B cell (primary cell): ENCODE data around the gene S100A1. TPM values are rescaled to one million over a fixed set of nuclear protein-coding genes. Genes with fewer than 3 reads are reported as not detected.

Source experiments
- ATAC-seq: fragments of 200-7000 bp; cut with Tn5 transposase; one replicate; pipeline ENCODE4 v1.10.0; 2021; ENCODE audit warnings: low read depth, mild to moderate bottlenecking, moderate number of reproducible peaks, moderate library complexity
- CTCF ChIA-PET: fragments of 350-600 bp; sonication (Branson Sonifier 250); formaldehyde crosslinking; loops from one replicate; lab custom pipeline; 2021; ENCODE audit warnings: antibody characterized with exemption, inconsistent platforms; lab: Charles Lee
- POLR2A ChIA-PET: fragments of 350-600 bp; sonication (Branson Sonifier 250); formaldehyde crosslinking; loops from one replicate; lab custom pipeline; 2021; ENCODE audit warnings: antibody characterized with exemption; lab: Charles Lee
- DNase-seq: peaks from one replicate; pipeline ENCODE4 v3.0.0; 2013
- H2AFZ ChIP-seq: 2 replicates; pipeline ENCODE4 v1.6.1; 2012; ENCODE audit warnings: mild to moderate bottlenecking, low read depth, low read length; ENCODE audit not compliant: insufficient read depth, poor library complexity, severe bottlenecking
- H3K27ac ChIP-seq, 2 donors: 1 replicate in 1 of 2; 2 replicates in 1 of 2; pipeline ENCODE4 v1.5.1; 2012 to 2013; ENCODE audit warnings: low read length in 2 of 2, mild to moderate bottlenecking in 2 of 2, moderate library complexity in 1 of 2
- H3K27me3 ChIP-seq, 4 experiments: fragments of 200-600 bp in 1 of 4; sonication (generic) in 1 of 4; replicated peaks in 1 of 4; 1 replicate in 2 of 4; 2 replicates in 2 of 4; pipeline versions ENCODE4 v1.6.1 to v1.7.0; 2013 to 2016; ENCODE audit warnings: low read length in 3 of 4, mild to moderate bottlenecking in 2 of 4, mixed read lengths in 1 of 4, moderate library complexity in 1 of 4; ENCODE audit not compliant: insufficient read depth in 4 of 4, control insufficient read depth in 3 of 4; ENCODE audit errors: control extremely low read depth in 1 of 4
- H3K36me3 ChIP-seq, 2 experiments: replicated peaks in 1 of 2; 1 replicate in 1 of 2; 2 replicates in 1 of 2; pipeline versions ENCODE4 v1.6.1 to v1.7.1; 2013; ENCODE audit warnings: low read length in 1 of 2; ENCODE audit not compliant: insufficient read depth in 2 of 2, control insufficient read depth in 1 of 2; ENCODE audit errors: control extremely low read depth in 1 of 2, extremely low read depth in 1 of 2
- H3K4me1 ChIP-seq, 2 donors: fragments of 200-600 bp in 1 of 2; sonication (generic) in 1 of 2; 1 replicate in 1 of 2; 2 replicates in 1 of 2; pipeline versions ENCODE4 v1.5.1 to v1.6.1; 2013 to 2017; ENCODE audit warnings: low read length in 2 of 2; ENCODE audit not compliant: control insufficient read depth in 2 of 2, insufficient read depth in 2 of 2
- H3K4me2 ChIP-seq: replicated peaks from 2 replicates; pipeline ENCODE3; 2012; ENCODE audit warnings: mild to moderate bottlenecking, low read depth, low read length; ENCODE audit not compliant: poor library complexity, severe bottlenecking
- H3K4me3 ChIP-seq, 5 experiments: fragments of 200-600 bp in 1 of 5; sonication (generic) in 1 of 5; 1 replicate in 3 of 5; 2 replicates in 2 of 5; pipeline versions ENCODE4 v1.5.1 to v1.7.0; 2011 to 2016; ENCODE audit warnings: low read length in 4 of 5, mild to moderate bottlenecking in 4 of 5, low read depth in 2 of 5, control low read depth in 1 of 5, moderate library complexity in 1 of 5; ENCODE audit not compliant: insufficient read depth in 1 of 5; ENCODE audit errors: control extremely low read depth in 1 of 5, extremely low read depth in 1 of 5
- H3K79me2 ChIP-seq: fragments of 200-600 bp; sonication (generic); one replicate; pipeline ENCODE4 v1.6.0; 2016; ENCODE audit warnings: low read length; ENCODE audit not compliant: control insufficient read depth, insufficient read depth
- H3K9ac ChIP-seq: fragments of 200-600 bp; sonication (generic); 2 replicates; pipeline ENCODE4 v1.6.1; 2017; ENCODE audit warnings: mild to moderate bottlenecking, low read length, moderate library complexity
- H3K9me3 ChIP-seq, 3 donors: one replicate each; pipeline versions ENCODE4 v1.6.1 to v1.7.1; 2013; ENCODE audit warnings: low read length in 2 of 3; ENCODE audit not compliant: control insufficient read depth in 2 of 3, insufficient read depth in 1 of 3; ENCODE audit errors: control extremely low read depth in 1 of 3
- H4K20me1 ChIP-seq: 2 replicates; pipeline ENCODE4 v1.6.0; 2012; ENCODE audit warnings: mild to moderate bottlenecking, low read length; ENCODE audit not compliant: insufficient read depth, control insufficient read depth, poor library complexity, severe bottlenecking
- H3K27ac Mint-ChIP-seq: one replicate; pipeline ENCODE4 v1.8.0; 2021; ENCODE audit warnings: mixed read lengths
- H3K27me3 Mint-ChIP-seq: one replicate; pipeline ENCODE4 v1.8.0; 2021; ENCODE audit warnings: mixed read lengths
- H3K4me1 Mint-ChIP-seq: one replicate; pipeline ENCODE4 v1.8.0; 2021; ENCODE audit warnings: mixed read lengths
- H3K4me3 Mint-ChIP-seq: one replicate; pipeline ENCODE4 v1.8.0; 2021; ENCODE audit warnings: mixed read lengths
- H3K9me3 Mint-ChIP-seq: one replicate; pipeline ENCODE4 v1.8.0; 2022; ENCODE audit warnings: mixed read lengths; ENCODE audit not compliant: insufficient read depth
- EZH2 ChIP-seq: IDR thresholded peaks from 2 replicates; pipeline ENCODE4 v1.6.1; 2012; ENCODE audit warnings: borderline replicate concordance, low read depth, mild to moderate bottlenecking, moderate library complexity, low read length; ENCODE audit not compliant: insufficient read depth, poor library complexity, severe bottlenecking
- WGBS: methylation state at CpG from one replicate; pipeline ENCODE4 v1.1.5; 2013; ENCODE audit warnings: missing lambda C conversion rate; ENCODE audit not compliant: insufficient coverage; 5-methylcytosine and 5-hydroxymethylcytosine counted together
- intact Hi-C: fragments of 100-400 bp; cut with micrococcal nuclease; formaldehyde crosslinking; loops from one replicate; pipeline ENCODE4 v1.10.0; 2022
- polyA plus RNA-seq: library from polyadenylated mRNA; depleted of rRNA; stranded (reverse); fragments of >200 nt; gene quantifications from 2 replicates; pipeline ENCODE4 v1.2.3, GENCODE V29; 2012
- total RNA-seq, 2 donors: library from RNA; stranded (reverse); fragments of 120-200 nt in 1 of 2; gene quantifications; 1 replicate in 1 of 2; 2 replicates in 1 of 2; pipeline versions ENCODE4 v1.2.3 to v1.2.4, GENCODE V29; 2013 to 2022
- TF ChIP-seq, protein P1 (sequence below): fragments of 200-600 bp; IDR thresholded peaks from one replicate; pipeline ENCODE4 v1.8.0; 2022; ENCODE audit warnings: antibody characterized with exemption, mild to moderate bottlenecking

Gene S100A1
- total and polyA plus RNA-seq, 2 donors (not counting 1 experiment from before 2014, with no cell fraction given), result not detected

DNA sequence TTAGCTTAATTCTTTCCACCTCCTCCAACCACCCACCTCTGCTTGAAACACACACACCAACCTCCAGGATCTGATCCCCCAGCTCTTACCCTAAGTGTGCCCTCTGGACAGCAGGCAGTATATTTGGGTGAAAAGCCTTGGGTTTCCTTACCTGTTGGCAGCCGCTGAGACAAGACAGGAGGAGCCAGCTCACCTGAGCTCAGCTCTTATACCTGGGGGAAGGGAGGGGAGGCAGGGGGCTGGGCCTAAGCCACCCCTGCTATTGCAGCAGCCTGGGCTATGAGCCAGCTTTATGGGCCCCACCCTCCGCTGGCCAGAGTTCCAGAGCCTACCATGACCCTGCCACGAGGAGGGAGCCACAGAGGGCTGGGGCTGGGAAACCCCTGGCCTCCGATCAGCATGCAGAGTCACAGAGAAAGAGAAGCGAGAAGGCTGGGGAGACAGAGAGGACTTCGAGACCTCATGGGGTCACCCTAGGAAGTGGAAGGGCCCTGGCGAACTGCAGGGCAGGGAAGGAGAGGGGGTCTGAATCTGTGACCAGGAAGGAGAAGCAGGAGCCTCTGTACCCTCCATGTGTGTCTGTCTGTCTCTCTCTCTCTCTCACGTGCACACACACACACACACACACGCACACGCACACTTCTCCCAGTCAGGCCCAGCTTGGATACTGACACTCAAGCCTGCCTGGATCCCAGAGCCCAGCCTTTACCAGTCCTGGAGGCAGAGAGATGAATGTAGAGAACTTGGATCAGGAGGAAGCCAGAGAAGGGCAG lies 11.9 kb upstream of the S100A1 start, which contains the start of gene S100A14:
Gene S100A14, minus strand, starts transcription at position 182 of the 773 bp plus-strand sequence. CDS start 467 bp downstream, outside the sequence.
- Histone ChIP-seq H3K79me2 (no peaks in the 10 kb centered on the region), H3K27ac (no peak within 1 kb of the TSS), H3K9me3 (no peaks in the 10 kb centered on the region), H4K20me1 (no peaks in the 10 kb centered on the region), H3K36me3 (no peaks in the 10 kb centered on the region), H3K9ac (no peak within 1 kb of the TSS), H3K27me3 (no peaks in the 10 kb centered on the region), H3K4me3 (no peak within 1 kb of the TSS), H2AFZ (peak within 1 kb of the TSS; percentile 53), H3K4me2 (no peak within 1 kb of the TSS), H3K4me1 (peaks cover 10% of the 10 kb centered on the region in 2 donors)
- WGBS, result 87% methylated on average over 6 of the region's 10 CpGs
- Mint-ChIP-seq H3K4me1 (no peaks in the 10 kb centered on the region), H3K27ac (no peak within 1 kb of the TSS), H3K4me3 (no peak within 1 kb of the TSS), H3K27me3 (no peaks in the 10 kb centered on the region), H3K9me3 (no peaks in the 10 kb centered on the region)
- ChIA-PET CTCF (interaction anchor here (0.5 to 0.7 kb wide), 2 partner anchors 44 to 106 kb away, joined by 3 read pairs; no protein-coding TSS in a partner anchor), POLR2A (no interaction called here)
- intact Hi-C loops, result no loop called here
- DNase-seq (no peak), ATAC-seq (no peak)
- TF ChIP-seq, protein P1, sequence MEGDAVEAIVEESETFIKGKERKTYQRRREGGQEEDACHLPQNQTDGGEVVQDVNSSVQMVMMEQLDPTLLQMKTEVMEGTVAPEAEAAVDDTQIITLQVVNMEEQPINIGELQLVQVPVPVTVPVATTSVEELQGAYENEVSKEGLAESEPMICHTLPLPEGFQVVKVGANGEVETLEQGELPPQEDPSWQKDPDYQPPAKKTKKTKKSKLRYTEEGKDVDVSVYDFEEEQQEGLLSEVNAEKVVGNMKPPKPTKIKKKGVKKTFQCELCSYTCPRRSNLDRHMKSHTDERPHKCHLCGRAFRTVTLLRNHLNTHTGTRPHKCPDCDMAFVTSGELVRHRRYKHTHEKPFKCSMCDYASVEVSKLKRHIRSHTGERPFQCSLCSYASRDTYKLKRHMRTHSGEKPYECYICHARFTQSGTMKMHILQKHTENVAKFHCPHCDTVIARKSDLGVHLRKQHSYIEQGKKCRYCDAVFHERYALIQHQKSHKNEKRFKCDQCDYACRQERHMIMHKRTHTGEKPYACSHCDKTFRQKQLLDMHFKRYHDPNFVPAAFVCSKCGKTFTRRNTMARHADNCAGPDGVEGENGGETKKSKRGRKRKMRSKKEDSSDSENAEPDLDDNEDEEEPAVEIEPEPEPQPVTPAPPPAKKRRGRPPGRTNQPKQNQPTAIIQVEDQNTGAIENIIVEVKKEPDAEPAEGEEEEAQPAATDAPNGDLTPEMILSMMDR, result no peak
- no peak for TF ChIP-seq EZH2

DNA sequence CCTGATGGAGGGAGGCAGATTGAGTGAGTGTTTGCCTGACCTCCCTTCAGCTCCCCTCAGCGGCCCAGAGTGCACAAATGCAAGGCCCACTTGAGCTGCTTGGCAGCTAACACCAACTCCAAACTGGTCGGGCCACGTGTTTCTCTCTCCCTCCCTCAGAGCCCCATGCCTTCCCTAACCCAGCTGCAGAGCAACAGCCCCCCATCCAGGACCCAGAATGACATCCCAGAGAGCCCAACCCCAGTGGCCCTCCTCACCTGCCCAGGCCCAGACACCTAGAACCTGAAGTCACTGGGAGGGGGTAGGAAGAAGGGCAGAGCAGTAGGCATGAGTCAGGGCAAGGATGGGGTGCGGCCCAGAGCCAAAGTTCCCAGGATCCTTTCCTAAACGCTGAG lies 11.3 kb upstream of the S100A1 start:
- 94% methylated on average over 4 of the region's 5 CpGs for WGBS
- Histone ChIP-seq H3K4me2 (no peak overlapping the region), H3K9ac (no peak overlapping the region), H3K9me3 (no peaks in the 10 kb centered on the region), H3K27ac (no peak overlapping the region), H3K4me3 (no peak overlapping the region), H3K36me3 (no peaks in the 10 kb centered on the region), H3K79me2 (no peaks in the 10 kb centered on the region), H2AFZ (peak overlapping the region; percentile 53), H3K4me1 (peaks cover 10% of the 10 kb centered on the region in 2 donors), H3K27me3 (no peaks in the 10 kb centered on the region), H4K20me1 (no peaks in the 10 kb centered on the region)
- intact Hi-C loops, result no loop called here
- H3K27me3 Mint-ChIP-seq, result no peaks in the 10 kb centered on the region
- H3K4me3 Mint-ChIP-seq, result no peak overlapping the region
- H3K4me1 Mint-ChIP-seq, result no peaks in the 10 kb centered on the region
- ATAC-seq (no peak), DNase-seq (no peak)
- H3K9me3 Mint-ChIP-seq, result no peaks in the 10 kb centered on the region
- TF ChIP-seq, protein P1, result no peak
- no peak for TF ChIP-seq EZH2
- no peak overlapping the region for H3K27ac Mint-ChIP-seq
- ChIA-PET POLR2A (no interaction called here), CTCF (interaction anchor here (0.5 to 0.7 kb wide), 2 partner anchors 43 to 107 kb away, joined by 3 read pairs; no protein-coding TSS in a partner anchor)
